ENCODE results near the gene POC5.

Gene POC5

DNA sequence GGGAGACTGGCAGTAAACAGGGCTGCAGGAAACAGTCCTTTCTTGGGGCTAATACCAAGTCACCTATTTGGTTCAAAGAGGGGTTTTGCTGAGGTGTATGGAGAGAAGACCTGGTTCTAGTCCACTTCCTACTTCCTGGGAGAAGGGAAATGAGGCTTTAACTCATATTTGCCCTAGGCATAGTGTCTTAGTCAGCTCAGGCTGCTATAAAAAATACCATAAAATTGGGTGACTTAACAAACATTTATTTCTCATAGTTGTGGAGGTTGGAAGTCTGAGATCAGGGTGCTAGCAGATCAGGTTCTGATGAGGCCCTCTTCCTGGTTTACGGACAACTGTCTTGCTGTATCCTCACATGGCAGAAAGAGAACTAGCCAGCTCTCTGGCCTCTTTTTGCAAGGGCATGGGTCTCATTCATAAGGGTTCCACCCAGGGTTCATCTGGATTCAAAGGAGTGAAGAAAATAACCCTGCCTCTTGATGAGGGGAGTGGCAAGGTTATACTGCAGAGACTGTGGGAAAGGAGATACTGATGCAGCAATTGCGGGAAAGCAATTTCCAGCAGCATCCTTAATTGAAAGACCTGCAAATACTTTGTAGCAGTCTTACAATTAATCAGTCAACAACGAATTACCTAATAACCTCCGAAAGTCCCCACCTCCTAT lies 65.5 kb downstream of the POC5 start:
- Histone ChIP-seq H3K36me3 (ENCODE audit: control insufficient read depth in 5 of 5, insufficient read depth in 5 of 5, low read length in 5 of 5) (no peaks in the 10 kb centered on the region), H3K9ac (ENCODE audit: low read length in 5 of 5) (no peak overlapping the region), H3K9me3 (ENCODE audit: control insufficient read depth in 5 of 5, low read length in 5 of 5) (peaks cover 0 to 4% (median 0%) of the 10 kb centered on the region in 5 donors), H3K27me3 (ENCODE audit: control insufficient read depth in 5 of 5, insufficient read depth in 4 of 5, low read length in 5 of 5) (no peaks in the 10 kb centered on the region), H3K4me3 (ENCODE audit: low read depth in 1 of 5, low read length in 5 of 5) (no peak overlapping the region), H3K4me1 (ENCODE audit: control insufficient read depth in 5 of 5, insufficient read depth in 5 of 5, low read length in 5 of 5) (peaks cover 0 to 3% (median 0%) of the 10 kb centered on the region in 5 donors), H3K27ac (ENCODE audit: low read depth, low read length) (no peak overlapping the region)

DNA sequence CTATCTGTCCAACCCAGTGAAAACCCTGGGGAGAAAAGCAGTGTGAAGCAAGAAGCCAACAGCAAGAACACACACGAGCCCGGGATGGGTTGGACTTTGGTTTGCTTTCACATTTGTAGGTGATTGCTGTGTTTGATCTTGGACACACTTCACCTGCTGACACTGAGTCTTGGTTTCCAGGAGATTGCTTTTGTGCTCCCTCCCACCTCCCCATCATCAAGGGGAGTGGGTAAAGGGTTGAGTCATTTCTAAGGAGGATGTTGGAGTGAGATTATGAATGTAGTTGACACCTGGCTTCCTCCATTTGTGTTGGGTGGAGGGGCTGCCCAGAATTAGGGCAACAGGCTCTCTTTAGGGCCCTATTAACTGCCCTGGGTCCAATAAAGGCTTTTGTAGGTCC lies 68.5 kb downstream of the POC5 start:
- Histone ChIP-seq H3K27ac (ENCODE audit: low read depth, low read length) (no peak overlapping the region), H3K4me3 (ENCODE audit: low read depth in 1 of 5, low read length in 5 of 5) (no peak overlapping the region), H3K9ac (ENCODE audit: low read length in 5 of 5) (no peak overlapping the region), H3K27me3 (ENCODE audit: control insufficient read depth in 5 of 5, insufficient read depth in 4 of 5, low read length in 5 of 5) (no peaks in the 10 kb centered on the region), H3K9me3 (ENCODE audit: control insufficient read depth in 5 of 5, low read length in 5 of 5) (peaks cover 0 to 4% (median 0%) of the 10 kb centered on the region in 5 donors), H3K36me3 (ENCODE audit: control insufficient read depth in 5 of 5, insufficient read depth in 5 of 5, low read length in 5 of 5) (no peaks in the 10 kb centered on the region), H3K4me1 (ENCODE audit: control insufficient read depth in 5 of 5, insufficient read depth in 5 of 5, low read length in 5 of 5) (no peaks in the 10 kb centered on the region)

DNA sequence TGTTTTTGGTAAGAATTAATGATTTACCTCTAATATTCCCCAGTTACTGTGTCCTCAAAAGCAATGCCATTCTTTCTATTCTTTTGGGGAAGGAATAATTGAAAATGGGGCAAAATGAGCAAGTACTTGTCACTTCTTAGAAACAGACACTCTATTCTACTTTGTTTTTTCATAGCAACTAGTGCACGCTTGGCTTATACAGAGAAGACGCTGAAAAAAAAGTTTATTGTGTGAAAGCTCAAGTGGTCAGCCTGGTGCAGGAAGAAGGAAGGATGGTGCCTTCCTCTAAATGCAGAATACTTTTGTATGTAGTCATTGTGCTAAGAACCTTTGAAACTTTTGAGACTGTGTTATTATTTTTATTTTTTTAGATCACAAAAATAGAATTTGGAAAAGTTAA lies 76.4 kb downstream of the POC5 start:
- H3K4me3 ChIP-seq (ENCODE audit: low read depth in 1 of 5, low read length in 5 of 5), result no peak overlapping the region
- no peaks in the 10 kb centered on the region for H3K4me1 ChIP-seq (ENCODE audit: control insufficient read depth in 5 of 5, insufficient read depth in 5 of 5, low read length in 5 of 5)
- H3K36me3 ChIP-seq (ENCODE audit: control insufficient read depth in 5 of 5, insufficient read depth in 5 of 5, low read length in 5 of 5), result no peaks in the 10 kb centered on the region
- no peak overlapping the region for H3K27ac ChIP-seq (ENCODE audit: low read depth, low read length)
- peaks cover 0 to 4% (median 0%) of the 10 kb centered on the region in 5 donors for H3K9me3 ChIP-seq (ENCODE audit: control insufficient read depth in 5 of 5, low read length in 5 of 5)
- no peaks in the 10 kb centered on the region for H3K27me3 ChIP-seq (ENCODE audit: control insufficient read depth in 5 of 5, insufficient read depth in 4 of 5, low read length in 5 of 5)
- no peak overlapping the region for H3K9ac ChIP-seq (ENCODE audit: low read length in 5 of 5)

DNA sequence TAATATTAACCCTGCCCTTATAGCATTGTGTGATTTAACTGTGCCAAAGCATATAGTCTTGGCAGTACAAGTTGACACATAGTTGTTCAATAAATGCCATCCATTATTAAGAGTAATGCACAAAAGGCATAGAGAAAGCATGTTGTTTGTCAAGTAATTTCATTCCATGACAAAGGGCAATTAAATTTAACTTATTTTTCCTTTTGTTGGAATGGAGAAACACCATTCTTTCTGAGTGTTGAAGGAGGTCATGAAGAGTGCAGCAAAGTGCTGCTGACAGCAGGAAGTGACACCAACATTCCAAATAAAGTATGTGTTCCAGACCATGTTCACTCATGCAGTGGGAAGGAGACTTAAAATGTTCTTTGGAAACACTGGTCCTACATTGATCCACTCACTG lies 76.8 kb downstream of the POC5 start:
- Histone ChIP-seq H3K27ac (ENCODE audit: low read depth, low read length) (no peak overlapping the region), H3K4me3 (ENCODE audit: low read depth in 1 of 5, low read length in 5 of 5) (no peak overlapping the region), H3K9ac (ENCODE audit: low read length in 5 of 5) (no peak overlapping the region), H3K9me3 (ENCODE audit: control insufficient read depth in 5 of 5, low read length in 5 of 5) (peaks cover 0 to 4% (median 0%) of the 10 kb centered on the region in 5 donors), H3K27me3 (ENCODE audit: control insufficient read depth in 5 of 5, insufficient read depth in 4 of 5, low read length in 5 of 5) (no peaks in the 10 kb centered on the region), H3K4me1 (ENCODE audit: control insufficient read depth in 5 of 5, insufficient read depth in 5 of 5, low read length in 5 of 5) (no peaks in the 10 kb centered on the region), H3K36me3 (ENCODE audit: control insufficient read depth in 5 of 5, insufficient read depth in 5 of 5, low read length in 5 of 5) (no peaks in the 10 kb centered on the region)

DNA sequence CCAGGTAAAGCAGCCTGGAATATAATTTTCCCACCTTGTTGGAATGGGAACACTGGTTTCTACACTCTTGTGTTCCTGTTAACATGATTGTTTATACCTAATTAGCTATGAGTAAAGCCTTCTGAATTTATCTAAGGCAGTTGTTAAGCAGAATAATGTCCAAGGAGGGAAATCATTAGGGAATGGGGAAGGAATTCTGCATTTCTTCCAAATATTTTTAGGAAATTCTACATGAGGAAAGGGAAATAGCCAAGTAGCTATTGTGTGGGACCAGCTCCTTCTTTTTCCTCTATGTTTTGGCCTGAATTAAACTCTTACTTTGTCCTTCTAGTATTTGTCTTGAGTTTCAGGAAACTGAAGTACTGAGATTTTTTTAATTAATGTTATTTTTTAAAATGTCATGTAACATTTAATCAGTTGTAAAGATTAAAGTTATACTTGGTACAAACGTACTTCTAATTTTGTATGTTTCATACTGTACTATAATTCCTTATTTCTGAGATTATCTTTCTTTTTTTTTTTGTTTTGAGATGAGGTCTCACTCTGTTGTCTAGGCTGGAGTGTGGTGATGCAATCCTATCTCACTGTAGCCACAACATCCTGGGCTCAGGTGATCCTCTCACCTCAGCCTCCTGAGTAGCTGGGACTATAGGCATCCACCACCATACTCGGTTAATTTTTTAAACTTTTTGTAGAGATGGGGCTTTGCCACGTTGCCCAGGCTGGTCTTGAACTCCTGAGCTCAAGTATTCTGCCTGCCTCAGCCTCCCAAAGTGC lies 77.5 kb downstream of the POC5 start:
- Histone ChIP-seq H3K9ac (ENCODE audit: low read length in 5 of 5) (no peak overlapping the region), H3K4me1 (ENCODE audit: control insufficient read depth in 5 of 5, insufficient read depth in 5 of 5, low read length in 5 of 5) (no peaks in the 10 kb centered on the region), H3K27ac (ENCODE audit: low read depth, low read length) (no peak overlapping the region)

DNA sequence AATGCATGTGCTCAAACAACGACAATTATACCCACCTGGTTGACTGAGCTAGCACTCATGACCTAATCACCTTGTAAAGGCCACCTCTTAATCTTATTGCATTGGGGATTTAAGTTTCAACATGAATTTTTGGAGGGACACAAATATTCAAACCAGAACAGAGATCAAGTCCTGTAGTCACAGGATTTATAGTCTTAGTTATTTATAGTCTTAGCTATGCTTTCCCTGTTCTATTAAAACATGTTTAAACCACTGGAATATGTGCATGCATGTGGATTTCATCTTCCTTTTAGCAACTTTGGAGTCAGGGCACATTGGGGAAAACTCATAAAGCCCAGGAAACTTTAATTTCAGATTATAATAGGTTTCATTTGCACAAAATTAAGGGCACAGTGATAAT lies 79.3 kb downstream of the POC5 start:
- Histone ChIP-seq H3K36me3 (ENCODE audit: control insufficient read depth in 5 of 5, insufficient read depth in 5 of 5, low read length in 5 of 5) (no peaks in the 10 kb centered on the region), H3K9ac (ENCODE audit: low read length in 5 of 5) (no peak overlapping the region), H3K4me1 (ENCODE audit: control insufficient read depth in 5 of 5, insufficient read depth in 5 of 5, low read length in 5 of 5) (no peaks in the 10 kb centered on the region), H3K27ac (ENCODE audit: low read depth, low read length) (no peak overlapping the region), H3K4me3 (ENCODE audit: low read depth in 1 of 5, low read length in 5 of 5) (no peak overlapping the region), H3K9me3 (ENCODE audit: control insufficient read depth in 5 of 5, low read length in 5 of 5) (peaks cover 0 to 4% (median 0%) of the 10 kb centered on the region in 5 donors), H3K27me3 (ENCODE audit: control insufficient read depth in 5 of 5, insufficient read depth in 4 of 5, low read length in 5 of 5) (no peaks in the 10 kb centered on the region)

More for the DNA sequence above, 77.5 kb downstream of the POC5 start:
- no peaks in the 10 kb centered on the region for H3K27me3 ChIP-seq (ENCODE audit: control insufficient read depth in 5 of 5, insufficient read depth in 4 of 5, low read length in 5 of 5)
- peaks cover 0 to 4% (median 0%) of the 10 kb centered on the region in 5 donors for H3K9me3 ChIP-seq (ENCODE audit: control insufficient read depth in 5 of 5, low read length in 5 of 5)
- no peaks in the 10 kb centered on the region for H3K36me3 ChIP-seq (ENCODE audit: control insufficient read depth in 5 of 5, insufficient read depth in 5 of 5, low read length in 5 of 5)
- H3K4me3 ChIP-seq (ENCODE audit: low read depth in 1 of 5, low read length in 5 of 5), result no peak overlapping the region

DNA sequence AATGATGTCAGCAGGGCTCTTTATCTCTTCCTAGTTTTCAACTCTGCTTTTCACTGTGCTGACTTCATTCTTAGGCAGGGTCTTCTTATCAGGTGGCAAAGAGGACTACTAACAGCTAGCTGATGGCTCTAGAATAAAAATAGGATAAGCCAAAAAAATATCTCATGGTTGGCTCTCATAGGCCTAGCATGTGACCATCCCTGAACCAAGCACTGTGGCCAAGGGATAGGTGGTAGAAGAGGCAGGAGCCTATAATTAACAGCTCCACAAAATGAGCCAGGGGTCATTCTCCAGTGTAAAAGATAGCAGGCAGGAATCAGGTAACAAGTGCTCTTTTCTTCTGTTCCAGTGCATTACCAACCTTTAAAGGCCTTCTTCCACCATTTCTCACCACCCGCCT lies 84.9 kb downstream of the POC5 start:
- H3K27me3 ChIP-seq (ENCODE audit: control insufficient read depth in 5 of 5, insufficient read depth in 4 of 5, low read length in 5 of 5), result no peaks in the 10 kb centered on the region
- no peak overlapping the region for H3K9ac ChIP-seq (ENCODE audit: low read length in 5 of 5)
- H3K36me3 ChIP-seq (ENCODE audit: control insufficient read depth in 5 of 5, insufficient read depth in 5 of 5, low read length in 5 of 5), result no peaks in the 10 kb centered on the region
- no peaks in the 10 kb centered on the region for H3K9me3 ChIP-seq (ENCODE audit: control insufficient read depth in 5 of 5, low read length in 5 of 5)
- no peak overlapping the region for H3K27ac ChIP-seq (ENCODE audit: low read depth, low read length)
- no peak overlapping the region for H3K4me3 ChIP-seq (ENCODE audit: low read depth in 1 of 5, low read length in 5 of 5)
- H3K4me1 ChIP-seq (ENCODE audit: control insufficient read depth in 5 of 5, insufficient read depth in 5 of 5, low read length in 5 of 5), result no peaks in the 10 kb centered on the region

DNA sequence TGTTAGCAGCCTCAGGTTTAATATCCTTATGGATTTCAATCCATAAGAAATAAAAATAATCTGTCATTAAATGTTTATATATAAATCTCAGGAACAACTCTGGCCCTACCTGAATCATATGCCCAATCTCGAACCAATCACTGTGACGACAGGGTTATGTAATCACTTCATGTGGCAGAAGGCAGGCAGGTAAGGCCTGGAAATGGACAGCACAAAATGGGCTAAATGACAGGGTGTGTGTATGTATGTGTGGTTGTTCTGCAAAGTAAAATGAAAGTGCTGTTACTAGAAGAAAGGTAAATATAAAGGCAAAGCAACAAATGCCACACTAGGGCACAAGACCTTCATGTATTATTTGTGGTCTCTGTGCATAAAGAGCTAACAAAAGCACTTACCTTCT lies 86.4 kb downstream of the POC5 start:
- Histone ChIP-seq H3K27me3 (ENCODE audit: control insufficient read depth in 5 of 5, insufficient read depth in 4 of 5, low read length in 5 of 5) (no peaks in the 10 kb centered on the region), H3K9me3 (ENCODE audit: control insufficient read depth in 5 of 5, low read length in 5 of 5) (no peaks in the 10 kb centered on the region), H3K4me3 (ENCODE audit: low read depth in 1 of 5, low read length in 5 of 5) (no peak overlapping the region), H3K27ac (ENCODE audit: low read depth, low read length) (no peak overlapping the region), H3K36me3 (ENCODE audit: control insufficient read depth in 5 of 5, insufficient read depth in 5 of 5, low read length in 5 of 5) (no peaks in the 10 kb centered on the region), H3K4me1 (ENCODE audit: control insufficient read depth in 5 of 5, insufficient read depth in 5 of 5, low read length in 5 of 5) (no peaks in the 10 kb centered on the region), H3K9ac (ENCODE audit: low read length in 5 of 5) (no peak overlapping the region)

DNA sequence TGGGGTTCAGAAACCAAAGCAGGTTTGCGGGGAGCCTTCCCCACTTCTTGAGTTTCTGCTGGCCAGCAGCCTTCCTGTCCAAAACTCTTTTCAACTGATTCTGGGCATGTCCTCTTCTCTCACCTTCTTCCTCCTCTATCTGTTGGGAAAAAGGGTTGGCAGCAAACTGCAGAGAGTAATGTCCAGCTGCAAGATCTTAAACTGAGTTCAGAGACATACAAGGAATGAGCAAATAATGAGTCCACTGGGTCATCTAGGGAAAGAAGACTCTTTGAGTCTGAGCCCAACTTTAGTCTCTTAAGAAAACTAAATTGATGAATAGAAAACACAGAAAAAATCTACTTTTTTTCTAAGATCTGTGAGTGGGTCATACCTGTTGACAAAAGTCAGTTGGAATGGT lies 89.4 kb downstream of the POC5 start:
- no peak overlapping the region for H3K9ac ChIP-seq (ENCODE audit: low read length in 5 of 5)
- peaks cover 0 to 2% (median 0%) of the 10 kb centered on the region in 5 donors for H3K36me3 ChIP-seq (ENCODE audit: control insufficient read depth in 5 of 5, insufficient read depth in 5 of 5, low read length in 5 of 5)
- no peak overlapping the region for H3K4me3 ChIP-seq (ENCODE audit: low read depth in 1 of 5, low read length in 5 of 5)
- H3K9me3 ChIP-seq (ENCODE audit: control insufficient read depth in 5 of 5, low read length in 5 of 5), result no peaks in the 10 kb centered on the region
- no peaks in the 10 kb centered on the region for H3K27me3 ChIP-seq (ENCODE audit: control insufficient read depth in 5 of 5, insufficient read depth in 4 of 5, low read length in 5 of 5)
- no peaks in the 10 kb centered on the region for H3K4me1 ChIP-seq (ENCODE audit: control insufficient read depth in 5 of 5, insufficient read depth in 5 of 5, low read length in 5 of 5)
- no peak overlapping the region for H3K27ac ChIP-seq (ENCODE audit: low read depth, low read length)

DNA sequence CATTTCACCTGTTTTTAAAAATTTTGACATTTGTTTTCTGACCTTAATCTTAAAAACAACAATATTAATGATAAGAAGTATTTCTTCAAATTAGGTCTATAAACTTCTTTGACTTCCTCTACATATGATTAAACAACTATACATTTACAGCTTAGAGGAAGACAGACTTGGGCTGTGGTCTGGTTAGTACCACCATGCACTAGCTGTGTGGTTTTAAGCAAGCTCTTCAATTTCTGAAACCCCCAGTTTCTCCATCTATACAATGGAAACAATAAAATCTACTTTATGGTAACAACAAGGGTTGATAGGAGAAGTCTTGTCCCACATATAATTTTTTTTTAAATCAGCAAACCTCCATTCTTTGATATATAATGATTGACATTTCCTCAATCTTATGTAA lies 90.3 kb downstream of the POC5 start:
- H3K9ac ChIP-seq (ENCODE audit: low read length in 5 of 5), result no peak overlapping the region
- no peak overlapping the region for H3K27ac ChIP-seq (ENCODE audit: low read depth, low read length)
- H3K27me3 ChIP-seq (ENCODE audit: control insufficient read depth in 5 of 5, insufficient read depth in 4 of 5, low read length in 5 of 5), result no peaks in the 10 kb centered on the region
- H3K36me3 ChIP-seq (ENCODE audit: control insufficient read depth in 5 of 5, insufficient read depth in 5 of 5, low read length in 5 of 5), result peaks cover 0 to 2% (median 0%) of the 10 kb centered on the region in 5 donors
- H3K4me3 ChIP-seq (ENCODE audit: low read depth in 1 of 5, low read length in 5 of 5), result no peak overlapping the region
- no peaks in the 10 kb centered on the region for H3K4me1 ChIP-seq (ENCODE audit: control insufficient read depth in 5 of 5, insufficient read depth in 5 of 5, low read length in 5 of 5)
- H3K9me3 ChIP-seq (ENCODE audit: control insufficient read depth in 5 of 5, low read length in 5 of 5), result no peaks in the 10 kb centered on the region

All from subcutaneous abdominal adipose tissue (tissue), 5 donors.